SK-N-SH (cell line): Measurements from ENCODE around the gene SEC23IP. TPM values are rescaled to one million over a fixed set of nuclear protein-coding genes. Genes with fewer than 3 reads are reported as not detected.

ENCODE experiments used
- CTCF ChIA-PET: fragments of 300-600, 350-600 bp; formaldehyde crosslinking; extraction: SDS; loops from one replicate; lab custom pipeline; 2021; lab: Yijun Ruan, JAX
- POLR2A ChIA-PET: fragments of 350-600 bp; sonication (Branson Sonifier 250); formaldehyde crosslinking; extraction: SDS; loops from one replicate; lab custom pipeline; 2020; ENCODE audit warnings: antibody characterized with exemption, inconsistent platforms; lab: Yijun Ruan, JAX
- DNase-seq: peaks from one replicate; pipeline ENCODE4 v3.0.0; 2012
- H2AFZ ChIP-seq: fragments of 200-600 bp; sonication (generic); 2 replicates; pipeline ENCODE4 v1.8.1; 2016; ENCODE audit warnings: antibody characterized with exemption, mild to moderate bottlenecking, low read depth
- H3F3A ChIP-seq: fragments of 200-600 bp; sonication (generic); replicated peaks from 2 replicates; pipeline ENCODE3; 2016; ENCODE audit warnings: antibody characterized with exemption, mild to moderate bottlenecking; ENCODE audit not compliant: insufficient read depth
- H3K27ac ChIP-seq, 2 experiments: fragments of 200-500 bp in 1 of 2; fragments of 200-600 bp in 1 of 2; sonication (Bioruptor generic) in 1 of 2; sonication (generic), shearing (Covaris generic) in 1 of 2; 2 replicates each; pipeline versions ENCODE4 v1.5.1 to v1.6.1; 2014 to 2016; ENCODE audit warnings: low read depth in 2 of 2, inconsistent platforms in 1 of 2, low read length in 1 of 2, mild to moderate bottlenecking in 1 of 2, mixed read lengths in 1 of 2
- H3K27me3 ChIP-seq: fragments of 200-600 bp; sonication (generic), shearing (Covaris generic); 2 replicates; pipeline ENCODE4 v1.6.1; 2016; ENCODE audit warnings: mixed run types; ENCODE audit not compliant: insufficient read depth
- H3K36me3 ChIP-seq, 2 experiments: fragments of 200-500 bp in 1 of 2; fragments of 200-600 bp in 1 of 2; sonication (Bioruptor generic) in 1 of 2; sonication (generic) in 1 of 2; replicated peaks in 1 of 2; 2 replicates each; pipeline versions ENCODE3 to v1.5.1; 2014 to 2016; ENCODE audit warnings: low read length in 1 of 2, mild to moderate bottlenecking in 1 of 2; ENCODE audit not compliant: insufficient read depth in 2 of 2, control insufficient read depth in 1 of 2
- H3K4me1 ChIP-seq, 2 experiments: fragments of 200-500 bp in 1 of 2; fragments of 200-600 bp in 1 of 2; sonication (Bioruptor generic) in 1 of 2; sonication (generic), shearing (Covaris generic) in 1 of 2; 2 replicates each; pipeline versions ENCODE4 v1.5.1 to v1.6.1; 2014 to 2016; ENCODE audit warnings: low read depth in 1 of 2, low read length in 1 of 2, mixed run types in 1 of 2; ENCODE audit not compliant: insufficient read depth in 2 of 2, control insufficient read depth in 1 of 2
- H3K4me2 ChIP-seq: fragments of 200-600 bp; sonication (generic), shearing (Covaris generic); 2 replicates; pipeline ENCODE4 v1.6.1; 2017; ENCODE audit warnings: mixed run types
- H3K4me3 ChIP-seq, 2 experiments: fragments of 200-500 bp in 1 of 2; fragments of 200-600 bp in 1 of 2; sonication (Bioruptor generic) in 1 of 2; sonication (generic), shearing (Covaris generic) in 1 of 2; 2 replicates each; pipeline versions ENCODE4 v1.5.1 to v1.8.1; 2014 to 2016; ENCODE audit warnings: low read depth in 2 of 2, inconsistent platforms in 1 of 2, low read length in 1 of 2, mild to moderate bottlenecking in 1 of 2, mixed read lengths in 1 of 2, moderate library complexity in 1 of 2
- H3K79me2 ChIP-seq: fragments of 200-600 bp; sonication (generic); 2 replicates; pipeline ENCODE4 v1.8.1; 2017; ENCODE audit warnings: mild to moderate bottlenecking; ENCODE audit not compliant: insufficient read depth
- H3K9ac ChIP-seq: fragments of 200-600 bp; sonication (generic); 2 replicates; pipeline ENCODE4 v1.6.1; 2017; ENCODE audit warnings: mixed run types
- H3K9me2 ChIP-seq: fragments of 200-600 bp; sonication (generic); 2 replicates; pipeline ENCODE4 v1.6.1; 2017; ENCODE audit warnings: mixed run types
- H3K9me3 ChIP-seq: fragments of 200-600 bp; sonication (generic); 2 replicates; pipeline ENCODE4 v1.6.1; 2017; ENCODE audit warnings: mixed run types, mild to moderate bottlenecking, moderate library complexity
- H4K20me1 ChIP-seq: fragments of 200-600 bp; sonication (generic); 2 replicates; pipeline ENCODE4 v1.6.1; 2017; ENCODE audit warnings: mild to moderate bottlenecking, mixed run types; ENCODE audit not compliant: insufficient read depth
- MXI1 ChIP-seq: IDR thresholded peaks from 2 replicates; pipeline ENCODE4 v1.6.1; 2012; ENCODE audit warnings: mild to moderate bottlenecking, low read depth, low read length, improper control_type of control experiment
- NFIC ChIP-seq: IDR thresholded peaks from 2 replicates; pipeline ENCODE4 v1.4.0; 2012; ENCODE audit warnings: borderline replicate concordance
- NRF1 ChIP-seq: IDR thresholded peaks from 2 replicates; pipeline ENCODE4 v1.6.1; 2012; ENCODE audit warnings: low read depth, mild to moderate bottlenecking, low read length
- POLR2AphosphoS5 ChIP-seq: IDR thresholded peaks from 2 replicates; pipeline ENCODE4 v1.6.1; 2012; ENCODE audit warnings: low read depth, low read length
- RFX5 ChIP-seq: IDR thresholded peaks from 2 replicates; pipeline ENCODE4 v1.6.1; 2012; ENCODE audit warnings: mild to moderate bottlenecking, improper control_type of control experiment, low read length
- SIN3A ChIP-seq: IDR thresholded peaks from 2 replicates; pipeline ENCODE4 v1.6.1; 2012; ENCODE audit warnings: low read depth, mild to moderate bottlenecking, low read length, moderate library complexity, borderline replicate concordance
- WGBS: methylation state at CpG from one replicate; pipeline ENCODE4 v1.1.6; 2017; ENCODE audit warnings: low lambda C conversion rate; 5-methylcytosine and 5-hydroxymethylcytosine counted together
- polyA plus RNA-seq, 3 experiments: library from polyadenylated mRNA; depleted of rRNA; stranded (reverse); fragments of >200 nt; gene quantifications; 2 replicates each; pipeline ENCODE4 v1.2.3, GENCODE V29; 2012
- TF ChIP-seq, protein P1 (sequence below): fragments of 200-600 bp; sonication (generic); IDR thresholded peaks from 2 replicates; pipeline ENCODE4 v1.6.1; 2017; ENCODE audit warnings: antibody characterized with exemption, mild to moderate bottlenecking, moderate library complexity
- TF ChIP-seq, protein P2 (sequence below): IDR thresholded peaks from 2 replicates; pipeline ENCODE4 v1.6.1; 2012; ENCODE audit warnings: mild to moderate bottlenecking, low read depth, low read length, moderate library complexity
- TF ChIP-seq, protein P3 (sequence below): fragments of 150-350 bp; IDR thresholded peaks from 2 replicates; pipeline ENCODE4 v1.6.1; 2016; ENCODE audit warnings: mild to moderate bottlenecking, low read depth, low read length

Gene SEC23IP
- polyA plus RNA-seq, 1 of the 3 experiments (the other 2 are of a cell fraction) = 23.8 TPM

DNA sequence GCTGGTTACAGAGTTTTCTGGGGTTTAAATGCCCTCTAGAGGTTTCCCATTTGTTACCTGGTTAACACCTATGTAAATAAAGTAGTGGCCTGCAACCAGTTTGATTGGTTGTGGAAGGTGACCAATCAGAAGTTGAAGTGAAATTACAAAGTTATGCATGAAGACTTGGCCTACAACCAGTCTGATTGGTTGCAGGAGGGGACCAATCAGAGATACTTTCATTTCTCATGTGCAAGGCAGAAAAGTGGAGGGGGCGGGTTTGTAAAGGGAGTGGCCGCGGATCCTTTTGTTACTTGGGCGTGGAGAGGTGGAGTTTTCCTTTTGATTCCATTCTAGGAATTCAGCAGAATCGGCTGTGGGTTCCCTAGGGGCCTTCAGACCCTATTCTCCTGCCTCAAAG is 80.8 kb downstream of the SEC23IP start:
- Histone ChIP-seq H3F3A (no peaks in the 10 kb centered on the region), H3K79me2 (no peaks in the 10 kb centered on the region), H3K9me3 (no peaks in the 10 kb centered on the region), H4K20me1 (no peaks in the 10 kb centered on the region), H3K4me2 (no peak overlapping the region), H3K36me3 (no peaks in the 10 kb centered on the region), H2AFZ (no peak overlapping the region), H3K9ac (no peak overlapping the region), H3K27me3 (no peaks in the 10 kb centered on the region), H3K4me1 (peaks cover 0 to 5% of the 10 kb centered on the region in 2 experiments; a peak in 2 of 4 replicates), H3K4me3 (no peak overlapping the region), H3K27ac (no peak overlapping the region), H3K9me2 (no peaks in the 10 kb centered on the region)
- ChIA-PET CTCF (interaction anchor here (1.1 kb wide), 1 partner anchor 41 kb away, joined by 3 read pairs; no protein-coding TSS in a partner anchor), POLR2A (no interaction called here)
- no peak for DNase-seq
- TF ChIP-seq NFIC = no peak
- TF ChIP-seq, protein P1, sequence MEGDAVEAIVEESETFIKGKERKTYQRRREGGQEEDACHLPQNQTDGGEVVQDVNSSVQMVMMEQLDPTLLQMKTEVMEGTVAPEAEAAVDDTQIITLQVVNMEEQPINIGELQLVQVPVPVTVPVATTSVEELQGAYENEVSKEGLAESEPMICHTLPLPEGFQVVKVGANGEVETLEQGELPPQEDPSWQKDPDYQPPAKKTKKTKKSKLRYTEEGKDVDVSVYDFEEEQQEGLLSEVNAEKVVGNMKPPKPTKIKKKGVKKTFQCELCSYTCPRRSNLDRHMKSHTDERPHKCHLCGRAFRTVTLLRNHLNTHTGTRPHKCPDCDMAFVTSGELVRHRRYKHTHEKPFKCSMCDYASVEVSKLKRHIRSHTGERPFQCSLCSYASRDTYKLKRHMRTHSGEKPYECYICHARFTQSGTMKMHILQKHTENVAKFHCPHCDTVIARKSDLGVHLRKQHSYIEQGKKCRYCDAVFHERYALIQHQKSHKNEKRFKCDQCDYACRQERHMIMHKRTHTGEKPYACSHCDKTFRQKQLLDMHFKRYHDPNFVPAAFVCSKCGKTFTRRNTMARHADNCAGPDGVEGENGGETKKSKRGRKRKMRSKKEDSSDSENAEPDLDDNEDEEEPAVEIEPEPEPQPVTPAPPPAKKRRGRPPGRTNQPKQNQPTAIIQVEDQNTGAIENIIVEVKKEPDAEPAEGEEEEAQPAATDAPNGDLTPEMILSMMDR = no peak
- TF ChIP-seq, protein P2, sequence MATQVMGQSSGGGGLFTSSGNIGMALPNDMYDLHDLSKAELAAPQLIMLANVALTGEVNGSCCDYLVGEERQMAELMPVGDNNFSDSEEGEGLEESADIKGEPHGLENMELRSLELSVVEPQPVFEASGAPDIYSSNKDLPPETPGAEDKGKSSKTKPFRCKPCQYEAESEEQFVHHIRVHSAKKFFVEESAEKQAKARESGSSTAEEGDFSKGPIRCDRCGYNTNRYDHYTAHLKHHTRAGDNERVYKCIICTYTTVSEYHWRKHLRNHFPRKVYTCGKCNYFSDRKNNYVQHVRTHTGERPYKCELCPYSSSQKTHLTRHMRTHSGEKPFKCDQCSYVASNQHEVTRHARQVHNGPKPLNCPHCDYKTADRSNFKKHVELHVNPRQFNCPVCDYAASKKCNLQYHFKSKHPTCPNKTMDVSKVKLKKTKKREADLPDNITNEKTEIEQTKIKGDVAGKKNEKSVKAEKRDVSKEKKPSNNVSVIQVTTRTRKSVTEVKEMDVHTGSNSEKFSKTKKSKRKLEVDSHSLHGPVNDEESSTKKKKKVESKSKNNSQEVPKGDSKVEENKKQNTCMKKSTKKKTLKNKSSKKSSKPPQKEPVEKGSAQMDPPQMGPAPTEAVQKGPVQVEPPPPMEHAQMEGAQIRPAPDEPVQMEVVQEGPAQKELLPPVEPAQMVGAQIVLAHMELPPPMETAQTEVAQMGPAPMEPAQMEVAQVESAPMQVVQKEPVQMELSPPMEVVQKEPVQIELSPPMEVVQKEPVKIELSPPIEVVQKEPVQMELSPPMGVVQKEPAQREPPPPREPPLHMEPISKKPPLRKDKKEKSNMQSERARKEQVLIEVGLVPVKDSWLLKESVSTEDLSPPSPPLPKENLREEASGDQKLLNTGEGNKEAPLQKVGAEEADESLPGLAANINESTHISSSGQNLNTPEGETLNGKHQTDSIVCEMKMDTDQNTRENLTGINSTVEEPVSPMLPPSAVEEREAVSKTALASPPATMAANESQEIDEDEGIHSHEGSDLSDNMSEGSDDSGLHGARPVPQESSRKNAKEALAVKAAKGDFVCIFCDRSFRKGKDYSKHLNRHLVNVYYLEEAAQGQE = no peak
- no peak for TF ChIP-seq MXI1
- TF ChIP-seq NRF1 = no peak
- WGBS = 71% methylated on average over 5 of the region's 5 CpGs

DNA sequence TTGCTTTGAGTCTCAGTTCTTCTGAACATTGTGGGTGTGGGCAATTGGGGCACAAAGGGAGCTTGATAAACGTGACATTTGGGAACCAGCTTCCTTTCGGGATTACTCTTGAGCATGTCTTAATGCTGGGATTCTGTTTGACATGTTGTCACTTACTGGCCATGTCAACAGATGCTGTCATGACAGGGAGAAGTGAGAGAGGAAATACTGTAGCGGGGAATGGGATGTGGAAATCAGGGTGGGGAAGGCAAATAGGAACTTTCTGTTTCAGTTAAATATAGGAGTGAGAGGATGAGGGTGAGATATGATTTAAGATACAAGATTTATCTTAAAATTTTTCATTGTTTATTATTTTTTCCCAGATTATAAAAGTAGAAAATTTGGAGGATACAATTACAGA is 83.9 kb downstream of the SEC23IP start:
- CTCF ChIA-PET = no interaction called here
- no peak overlapping the region for H2AFZ ChIP-seq
- H3K9me3 ChIP-seq = no peaks in the 10 kb centered on the region
- no peaks in the 10 kb centered on the region for H3F3A ChIP-seq
- no peaks in the 10 kb centered on the region for H3K9me2 ChIP-seq
- no peak overlapping the region for H3K4me2 ChIP-seq
- H4K20me1 ChIP-seq = no peaks in the 10 kb centered on the region
- no peak overlapping the region for H3K9ac ChIP-seq
- POLR2A ChIA-PET = no interaction called here
- no peaks in the 10 kb centered on the region for H3K27me3 ChIP-seq
- no peaks in the 10 kb centered on the region; a peak in 1 of 4 replicates for H3K4me1 ChIP-seq
- H3K4me3 ChIP-seq = no peak overlapping the region
- no peaks in the 10 kb centered on the region for H3K36me3 ChIP-seq
- no peaks in the 10 kb centered on the region for H3K79me2 ChIP-seq
- WGBS = 42% methylated on average over 3 of the region's 3 CpGs
- no peak overlapping the region for H3K27ac ChIP-seq
- DNase-seq = no peak
- TF ChIP-seq, protein P2 = no peak
- TF ChIP-seq SIN3A = no peak
- no peak for TF ChIP-seq RFX5
- TF ChIP-seq, protein P3, sequence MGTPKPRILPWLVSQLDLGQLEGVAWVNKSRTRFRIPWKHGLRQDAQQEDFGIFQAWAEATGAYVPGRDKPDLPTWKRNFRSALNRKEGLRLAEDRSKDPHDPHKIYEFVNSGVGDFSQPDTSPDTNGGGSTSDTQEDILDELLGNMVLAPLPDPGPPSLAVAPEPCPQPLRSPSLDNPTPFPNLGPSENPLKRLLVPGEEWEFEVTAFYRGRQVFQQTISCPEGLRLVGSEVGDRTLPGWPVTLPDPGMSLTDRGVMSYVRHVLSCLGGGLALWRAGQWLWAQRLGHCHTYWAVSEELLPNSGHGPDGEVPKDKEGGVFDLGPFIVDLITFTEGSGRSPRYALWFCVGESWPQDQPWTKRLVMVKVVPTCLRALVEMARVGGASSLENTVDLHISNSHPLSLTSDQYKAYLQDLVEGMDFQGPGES = no peak
- no peak for TF ChIP-seq POLR2AphosphoS5
